Measurements from ENCODE around the gene MAFG. TPM values are rescaled to one million over a fixed set of nuclear protein-coding genes. Genes with fewer than 3 reads are reported as not detected.

The MAFG gene
- total and polyA plus RNA-seq, 2 of the 13 experiments (the other 11 are each of a cell fraction or from before 2014, with no cell fraction given) = 14.5 to 20.0 TPM

GRCh38 chr17:81927653-81928543 is at the start of gene MAFG (continued):
- TF ChIP-seq PBX3 (CRISPR knock-in tag; IDR thresholded peaks at IDR 0.05; ENCODE audit: borderline replicate concordance) = peak; percentile 68; the same call in 1 of the 2 replicates
- TF ChIP-seq MYNN (CRISPR knock-in tag; IDR thresholded peaks at IDR 0.05; ENCODE audit: low read depth) = 0 out of 2 replicates have a peak, but pooled peaks have one; percentile 7
- TF ChIP-seq, protein P1, sequence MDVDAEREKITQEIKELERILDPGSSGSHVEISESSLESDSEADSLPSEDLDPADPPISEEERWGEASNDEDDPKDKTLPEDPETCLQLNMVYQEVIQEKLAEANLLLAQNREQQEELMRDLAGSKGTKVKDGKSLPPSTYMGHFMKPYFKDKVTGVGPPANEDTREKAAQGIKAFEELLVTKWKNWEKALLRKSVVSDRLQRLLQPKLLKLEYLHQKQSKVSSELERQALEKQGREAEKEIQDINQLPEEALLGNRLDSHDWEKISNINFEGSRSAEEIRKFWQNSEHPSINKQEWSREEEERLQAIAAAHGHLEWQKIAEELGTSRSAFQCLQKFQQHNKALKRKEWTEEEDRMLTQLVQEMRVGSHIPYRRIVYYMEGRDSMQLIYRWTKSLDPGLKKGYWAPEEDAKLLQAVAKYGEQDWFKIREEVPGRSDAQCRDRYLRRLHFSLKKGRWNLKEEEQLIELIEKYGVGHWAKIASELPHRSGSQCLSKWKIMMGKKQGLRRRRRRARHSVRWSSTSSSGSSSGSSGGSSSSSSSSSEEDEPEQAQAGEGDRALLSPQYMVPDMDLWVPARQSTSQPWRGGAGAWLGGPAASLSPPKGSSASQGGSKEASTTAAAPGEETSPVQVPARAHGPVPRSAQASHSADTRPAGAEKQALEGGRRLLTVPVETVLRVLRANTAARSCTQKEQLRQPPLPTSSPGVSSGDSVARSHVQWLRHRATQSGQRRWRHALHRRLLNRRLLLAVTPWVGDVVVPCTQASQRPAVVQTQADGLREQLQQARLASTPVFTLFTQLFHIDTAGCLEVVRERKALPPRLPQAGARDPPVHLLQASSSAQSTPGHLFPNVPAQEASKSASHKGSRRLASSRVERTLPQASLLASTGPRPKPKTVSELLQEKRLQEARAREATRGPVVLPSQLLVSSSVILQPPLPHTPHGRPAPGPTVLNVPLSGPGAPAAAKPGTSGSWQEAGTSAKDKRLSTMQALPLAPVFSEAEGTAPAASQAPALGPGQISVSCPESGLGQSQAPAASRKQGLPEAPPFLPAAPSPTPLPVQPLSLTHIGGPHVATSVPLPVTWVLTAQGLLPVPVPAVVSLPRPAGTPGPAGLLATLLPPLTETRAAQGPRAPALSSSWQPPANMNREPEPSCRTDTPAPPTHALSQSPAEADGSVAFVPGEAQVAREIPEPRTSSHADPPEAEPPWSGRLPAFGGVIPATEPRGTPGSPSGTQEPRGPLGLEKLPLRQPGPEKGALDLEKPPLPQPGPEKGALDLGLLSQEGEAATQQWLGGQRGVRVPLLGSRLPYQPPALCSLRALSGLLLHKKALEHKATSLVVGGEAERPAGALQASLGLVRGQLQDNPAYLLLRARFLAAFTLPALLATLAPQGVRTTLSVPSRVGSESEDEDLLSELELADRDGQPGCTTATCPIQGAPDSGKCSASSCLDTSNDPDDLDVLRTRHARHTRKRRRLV (CRISPR knock-in tag; IDR thresholded peaks at IDR 0.05) = no peak

Measured in HepG2 (cell line).